ENCODE results near the gene VRK3. TPM values are rescaled to one million over a fixed set of nuclear protein-coding genes. Genes with fewer than 3 reads are reported as not detected.
A peak's percentile ranks its signal among the peaks of the same experiment; 100 is the strongest.
"Not testable (repeated sequence)": the region's sequence is repeated elsewhere in the genome, so short reads cannot be mapped to it uniquely, and the experiment has no call there.

VRK3 gene
- total RNA-seq: 43.4 TPM in 2 replicates
- long read RNA-seq, transcript VRK3-205 (12 exons, 1,979 nt): minor isoform, 5 of 98 reads
- long read RNA-seq, transcript VRK3-217 (15 exons, 2,126 nt): major isoform, 46 of 98 reads
- long read RNA-seq, partial matches to known transcripts: 20 of 98 reads
- long read RNA-seq, other reads (novel, unspliced or antisense): 20 of 98 reads

GRCh38 chr19:50025022-50025793, at the start of gene VRK3:
TSS of gene VRK3 (minus strand) at chr19:50025372. CDS start at chr19:50016162, 9,210 bp downstream.
- DNase-seq (ENCODE audit: low read depth, low spot score): peak; percentile 92
- peaks cover 33% of the 10 kb centered on the region for H3K4me1 Mint-ChIP-seq
- no peak for TF ChIP-seq CTCF (conservative IDR thresholded peaks at IDR 0.05)
- H3K9me3 Mint-ChIP-seq: peaks cover 2% of the 10 kb centered on the region
- H3K4me3 Mint-ChIP-seq: peak within 1 kb of the TSS; percentile 98
- H3K27me3 Mint-ChIP-seq (ENCODE audit: low read depth): no peaks in the 10 kb centered on the region
- peaks cover 6% of the 10 kb centered on the region for H3K36me3 Mint-ChIP-seq (ENCODE audit: low read depth)
- peak within 1 kb of the TSS; percentile 99 for H3K27ac Mint-ChIP-seq (ENCODE audit: unreplicated experiment)

GRCh38 chr19:50068382-50068781, 43.2 kb upstream of the VRK3 start:
- H3K9me3 Mint-ChIP-seq; H3K4me1 Mint-ChIP-seq; H3K36me3 Mint-ChIP-seq (ENCODE audit: low read depth); DNase-seq (ENCODE audit: low read depth, low spot score); H3K4me3 Mint-ChIP-seq; H3K27ac Mint-ChIP-seq (ENCODE audit: unreplicated experiment): not testable (repeated sequence)
- H3K27me3 Mint-ChIP-seq (ENCODE audit: low read depth): peaks cover 17% of the 10 kb centered on the region

GRCh38 chr19:50067575-50067974, 42.4 kb upstream of the VRK3 start:
- no peaks in the 10 kb centered on the region for H3K9me3 Mint-ChIP-seq
- no peaks in the 10 kb centered on the region for H3K36me3 Mint-ChIP-seq (ENCODE audit: low read depth)

GRCh38 chr19:50065938-50066337, 40.8 kb upstream of the VRK3 start:
- no peak for DNase-seq (ENCODE audit: low read depth, low spot score)
- Mint-ChIP-seq H3K4me1 (no peaks in the 10 kb centered on the region), H3K9me3 (no peaks in the 10 kb centered on the region), H3K36me3 (ENCODE audit: low read depth) (no peaks in the 10 kb centered on the region), H3K4me3 (no peak overlapping the region), H3K27me3 (ENCODE audit: low read depth) (peaks cover 19% of the 10 kb centered on the region), H3K27ac (ENCODE audit: unreplicated experiment) (no peak overlapping the region)
- no peak for TF ChIP-seq CTCF (conservative IDR thresholded peaks at IDR 0.05)

More at GRCh38 chr19:50067575-50067974, 42.4 kb upstream of the VRK3 start:
- Mint-ChIP-seq H3K4me3 (no peak overlapping the region), H3K27ac (ENCODE audit: unreplicated experiment) (no peak overlapping the region), H3K27me3 (ENCODE audit: low read depth) (peaks cover 19% of the 10 kb centered on the region), H3K4me1 (no peaks in the 10 kb centered on the region)
- DNase-seq (ENCODE audit: low read depth, low spot score): no peak
- no peak for TF ChIP-seq CTCF (conservative IDR thresholded peaks at IDR 0.05)

GRCh38 chr19:50061650-50062049, 36.5 kb upstream of the VRK3 start:
- peaks cover 6% of the 10 kb centered on the region for H3K36me3 Mint-ChIP-seq (ENCODE audit: low read depth)
- H3K27ac Mint-ChIP-seq (ENCODE audit: unreplicated experiment): no peak overlapping the region
- H3K9me3 Mint-ChIP-seq: no peaks in the 10 kb centered on the region
- peaks cover 14% of the 10 kb centered on the region for H3K27me3 Mint-ChIP-seq (ENCODE audit: low read depth)
- no peak overlapping the region for H3K4me3 Mint-ChIP-seq
- no peak for TF ChIP-seq CTCF (conservative IDR thresholded peaks at IDR 0.05)
- DNase-seq (ENCODE audit: low read depth, low spot score): no peak
- no peaks in the 10 kb centered on the region for H3K4me1 Mint-ChIP-seq

- TF ChIP-seq CTCF (conservative IDR thresholded peaks at IDR 0.05): no peak
- peaks cover 8% of the 10 kb centered on the region for H3K36me3 Mint-ChIP-seq (ENCODE audit: low read depth)
- no peak overlapping the region for H3K27ac Mint-ChIP-seq (ENCODE audit: unreplicated experiment)
- peaks cover 9% of the 10 kb centered on the region for H3K27me3 Mint-ChIP-seq (ENCODE audit: low read depth)
- H3K4me3 Mint-ChIP-seq: no peak overlapping the region
- no peaks in the 10 kb centered on the region for H3K4me1 Mint-ChIP-seq
- H3K9me3 Mint-ChIP-seq: no peaks in the 10 kb centered on the region
- no peak for DNase-seq (ENCODE audit: low read depth, low spot score)
Observed at GRCh38 chr19:50060107-50060506, 34.9 kb upstream of the VRK3 start.

Data from neural crest cell (in vitro differentiated cells).